Measurements from ENCODE around the gene EP400.

Gene EP400

DNA sequence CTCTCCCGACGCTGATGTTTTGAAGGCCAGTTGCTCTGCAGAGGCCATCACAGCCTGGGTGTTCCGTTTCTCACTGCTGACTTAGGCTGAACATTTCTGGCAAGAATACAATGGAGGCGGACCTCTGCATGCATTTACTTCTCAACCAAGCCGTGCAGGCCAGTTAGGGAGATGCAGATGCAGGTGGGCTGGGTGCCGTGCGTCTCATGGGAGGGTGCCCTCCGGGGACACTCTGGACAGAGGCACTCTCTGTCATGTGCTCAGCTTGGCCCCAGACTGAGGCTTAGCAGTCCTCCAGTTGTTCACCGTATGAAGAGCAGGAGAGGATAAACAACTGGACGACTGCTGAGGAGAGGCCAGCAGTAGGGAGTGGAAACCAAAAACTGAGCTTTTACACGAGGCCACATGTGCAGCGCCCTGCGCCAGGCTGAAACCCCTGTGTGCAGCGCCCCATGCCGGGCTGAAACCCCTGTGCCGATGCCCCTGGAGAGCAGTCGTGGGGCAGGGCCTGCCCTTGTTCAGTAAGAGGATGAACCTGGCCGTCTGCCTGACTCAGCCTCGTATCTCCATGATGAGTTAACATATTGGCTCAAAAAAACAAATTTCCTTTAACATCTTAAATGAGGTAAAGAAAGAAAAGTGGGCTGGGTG is 162.0 kb downstream of the EP400 start:
- H2AFZ ChIP-seq (ENCODE audit: low read depth, low read length), result no peak overlapping the region
- H3K79me2 ChIP-seq (ENCODE audit: low read length), result 0 out of 2 replicates have a peak, but pooled peaks cover 2% of the 10 kb centered on the region
- H3K4me3 ChIP-seq (ENCODE audit: low read length), result no peak overlapping the region
- H3K27ac ChIP-seq (ENCODE audit: low read length), result no peak overlapping the region
- no peaks in the 10 kb centered on the region for H3K4me1 ChIP-seq (ENCODE audit: low read length)
- no peaks in the 10 kb centered on the region for H3K27me3 ChIP-seq (ENCODE audit: low read depth, low read length)
- H3K4me2 ChIP-seq (ENCODE audit: low read length), result no peak overlapping the region
- TF ChIP-seq CTCF (IDR thresholded peaks at IDR 0.05; ENCODE audit: low read depth, low read length) (no peak), EZH2phosphoT487 (IDR thresholded peaks at IDR 0.05; ENCODE audit: low read depth) (no peak)
- H3K9ac ChIP-seq (ENCODE audit: low read length), result no peak overlapping the region
- no peaks in the 10 kb centered on the region for H4K20me1 ChIP-seq (ENCODE audit: insufficient read depth, low read length)
- peaks cover 17% of the 10 kb centered on the region for H3K36me3 ChIP-seq (replicated peaks; ENCODE audit: low read depth, low read length)
- no peaks in the 10 kb centered on the region for H3K9me3 ChIP-seq (ENCODE audit: insufficient read depth, low read length)

DNA sequence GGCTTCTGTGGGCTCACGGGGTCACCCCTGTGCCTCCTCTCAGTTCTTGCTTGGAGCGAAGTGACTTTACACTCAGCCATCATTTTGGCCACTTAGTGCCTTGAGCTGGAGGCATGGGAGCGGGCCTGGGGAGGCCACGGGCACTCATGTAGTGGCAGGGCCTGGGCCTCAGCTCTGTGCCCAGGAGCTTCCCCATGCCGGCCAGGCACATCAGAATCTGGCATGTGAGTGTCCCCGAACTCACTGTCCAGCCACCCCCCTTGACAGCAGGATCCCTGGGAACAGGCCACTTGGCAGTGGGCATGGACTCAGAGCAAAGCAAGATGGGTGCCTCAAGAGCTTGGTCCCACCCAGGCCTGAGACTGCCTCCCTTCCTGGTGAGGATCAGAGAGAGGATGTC is 164.9 kb downstream of the EP400 start:
- H3K79me2 ChIP-seq (ENCODE audit: low read length), result no peaks in the 10 kb centered on the region
- peaks cover 13% of the 10 kb centered on the region for H3K36me3 ChIP-seq (replicated peaks; ENCODE audit: low read depth, low read length)
- no peak overlapping the region for H3K27ac ChIP-seq (ENCODE audit: low read length)
- H4K20me1 ChIP-seq (ENCODE audit: insufficient read depth, low read length), result no peaks in the 10 kb centered on the region
- no peak overlapping the region for H3K4me2 ChIP-seq (ENCODE audit: low read length)
- H3K9ac ChIP-seq (ENCODE audit: low read length), result no peak overlapping the region
- H3K4me1 ChIP-seq (ENCODE audit: low read length), result no peaks in the 10 kb centered on the region
- TF ChIP-seq EZH2phosphoT487 (IDR thresholded peaks at IDR 0.05; ENCODE audit: low read depth), result no peak
- TF ChIP-seq CTCF (IDR thresholded peaks at IDR 0.05; ENCODE audit: low read depth, low read length), result no peak
- no peaks in the 10 kb centered on the region for H3K27me3 ChIP-seq (ENCODE audit: low read depth, low read length)
- H2AFZ ChIP-seq (ENCODE audit: low read depth, low read length), result no peak overlapping the region
- no peak overlapping the region for H3K4me3 ChIP-seq (ENCODE audit: low read length)
- H3K9me3 ChIP-seq (ENCODE audit: insufficient read depth, low read length), result no peaks in the 10 kb centered on the region

DNA sequence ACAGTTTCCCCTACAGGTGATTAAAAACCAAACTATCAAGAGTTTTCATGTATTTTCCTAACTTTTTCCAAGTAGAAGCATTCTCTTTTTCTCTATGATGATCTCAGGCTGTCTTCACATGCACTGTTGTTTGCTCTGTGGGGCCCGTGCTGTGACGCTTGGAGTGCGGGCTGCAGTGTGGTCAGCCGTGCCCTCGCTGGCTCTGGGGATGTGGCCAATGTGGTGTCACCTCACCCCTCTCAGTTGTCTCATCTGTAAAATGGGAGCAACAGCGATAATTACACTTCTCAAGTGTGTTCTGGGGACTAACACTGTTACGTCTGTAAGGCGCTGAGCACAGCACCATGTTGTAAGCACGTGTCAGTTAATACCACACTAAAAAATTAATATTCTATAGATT is 165.8 kb downstream of the EP400 start:
- H2AFZ ChIP-seq (ENCODE audit: low read depth, low read length), result no peak overlapping the region
- no peak overlapping the region for H3K27ac ChIP-seq (ENCODE audit: low read length)
- H3K79me2 ChIP-seq (ENCODE audit: low read length), result no peaks in the 10 kb centered on the region
- H3K36me3 ChIP-seq (replicated peaks; ENCODE audit: low read depth, low read length), result peaks cover 11% of the 10 kb centered on the region
- no peak overlapping the region for H3K4me2 ChIP-seq (ENCODE audit: low read length)
- H4K20me1 ChIP-seq (ENCODE audit: insufficient read depth, low read length), result no peaks in the 10 kb centered on the region
- H3K4me1 ChIP-seq (ENCODE audit: low read length), result no peaks in the 10 kb centered on the region
- H3K9me3 ChIP-seq (ENCODE audit: insufficient read depth, low read length), result no peaks in the 10 kb centered on the region
- H3K9ac ChIP-seq (ENCODE audit: low read length), result no peak overlapping the region
- H3K27me3 ChIP-seq (ENCODE audit: low read depth, low read length), result no peaks in the 10 kb centered on the region
- no peak overlapping the region for H3K4me3 ChIP-seq (ENCODE audit: low read length)
- TF ChIP-seq CTCF (IDR thresholded peaks at IDR 0.05; ENCODE audit: low read depth, low read length), result no peak
- TF ChIP-seq EZH2phosphoT487 (IDR thresholded peaks at IDR 0.05; ENCODE audit: low read depth), result no peak

DNA sequence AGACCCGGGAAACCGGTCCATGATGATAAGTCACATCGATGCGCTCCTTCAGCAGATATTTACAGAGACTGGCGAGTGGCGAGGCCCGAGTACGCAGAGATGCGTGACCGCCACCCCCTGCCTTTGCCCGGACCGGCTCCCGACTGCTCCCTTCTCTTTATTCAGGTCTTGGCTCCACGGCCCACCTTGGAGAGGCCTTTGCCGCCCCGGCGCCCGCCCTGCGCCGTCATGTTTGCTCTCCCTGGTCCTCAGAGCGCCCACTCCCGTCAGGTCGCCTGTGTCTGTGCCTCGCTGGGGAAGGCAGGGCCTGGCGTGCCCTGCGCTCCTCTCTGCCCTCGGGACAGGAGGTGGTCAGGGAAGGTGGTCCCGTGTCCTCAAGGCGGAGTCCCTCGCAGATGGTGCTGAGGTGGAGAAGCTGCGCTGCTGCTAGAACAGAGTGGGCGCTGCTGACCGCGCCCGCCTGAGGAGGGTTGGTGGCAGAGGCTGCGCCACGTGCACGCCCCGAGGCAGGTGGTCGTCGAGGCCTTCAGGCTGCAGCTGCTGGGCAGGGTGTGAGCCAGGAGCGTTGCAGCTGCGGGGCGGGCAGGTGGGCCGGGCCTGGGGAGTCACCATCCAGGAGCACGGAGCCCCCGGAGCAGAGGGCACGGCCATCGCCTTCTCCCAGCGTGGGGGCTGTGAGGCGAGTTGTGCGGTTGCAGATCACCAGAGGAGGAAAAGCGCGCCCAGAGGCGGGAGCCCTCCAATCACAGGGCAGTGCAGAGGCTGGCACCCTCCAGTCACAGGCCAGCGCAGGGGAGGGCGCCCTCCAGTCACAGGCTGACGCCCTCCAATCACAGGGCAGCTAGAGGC is 167.2 kb downstream of the EP400 start:
- Histone ChIP-seq H3K27ac (ENCODE audit: low read length) (no peak overlapping the region), H3K79me2 (ENCODE audit: low read length) (no peaks in the 10 kb centered on the region), H3K4me1 (ENCODE audit: low read length) (no peaks in the 10 kb centered on the region), H2AFZ (ENCODE audit: low read depth, low read length) (no peak overlapping the region), H4K20me1 (ENCODE audit: insufficient read depth, low read length) (no peaks in the 10 kb centered on the region), H3K36me3 (replicated peaks; ENCODE audit: low read depth, low read length) (peaks cover 10% of the 10 kb centered on the region), H3K9ac (ENCODE audit: low read length) (no peak overlapping the region), H3K27me3 (ENCODE audit: low read depth, low read length) (no peaks in the 10 kb centered on the region), H3K4me3 (ENCODE audit: low read length) (no peak overlapping the region), H3K4me2 (ENCODE audit: low read length) (no peak overlapping the region), H3K9me3 (ENCODE audit: insufficient read depth, low read length) (no peaks in the 10 kb centered on the region)
- no peak for TF ChIP-seq EZH2phosphoT487 (IDR thresholded peaks at IDR 0.05; ENCODE audit: low read depth)
- no peak for TF ChIP-seq CTCF (IDR thresholded peaks at IDR 0.05; ENCODE audit: low read depth, low read length)

All from OCI-LY3 (cell line).